ENCODE measurements around the gene SYNGR3. TPM values are rescaled to one million over a fixed set of nuclear protein-coding genes. Genes with fewer than 3 reads are reported as not detected.

The SYNGR3 gene
- total and polyA plus RNA-seq, 11 donors = 0.19 to 2.7 (median 0.86) TPM

GRCh38 chr16:1997494-1998359, 8.0 kb downstream of the SYNGR3 start:
- H3K36me3 ChIP-seq = peaks cover 0 to 64% (median 61%) of the 10 kb centered on the region in 9 donors
- ATAC-seq = no peak

GRCh38 chr16:1998360-1998835, 8.6 kb downstream of the SYNGR3 start:
- 93 to 97% (median 94%) methylated on average over 19 to 27 of the region's 27 CpGs for WGBS, 4 donors
- no peak overlapping the region for H3K4me3 ChIP-seq
- DNase-seq (no peak), ATAC-seq (no peak)
- no peaks in the 10 kb centered on the region for H3K27me3 ChIP-seq
- no peak for TF ChIP-seq CTCF (IDR thresholded peaks at IDR 0.05)
- no peak for TF ChIP-seq POLR2A (IDR thresholded peaks at IDR 0.05)
- intact Hi-C loops (cut with DNase I) = loop anchor here in 1 of 10 donors (10.0 kb wide), 1 partner anchor 134 kb away; no protein-coding TSS in a partner anchor
- H3K4me1 ChIP-seq = peaks cover 0 to 12% (median under 1%) of the 10 kb centered on the region in 12 donors
- H3K9me3 ChIP-seq = no peaks in the 10 kb centered on the region
- H3K36me3 ChIP-seq = peaks cover 0 to 71% (median 63%) of the 10 kb centered on the region in 9 donors
- H3K27ac ChIP-seq = no peak overlapping the region

More at GRCh38 chr16:1997494-1998359, 8.0 kb downstream of the SYNGR3 start:
- Histone ChIP-seq H3K27me3 (no peaks in the 10 kb centered on the region), H3K4me3 (no peak overlapping the region), H3K27ac (peak overlapping the region in 2 of 12 donors; percentile 17 to 43), H3K4me1 (peaks cover 0 to 11% (median 0%) of the 10 kb centered on the region in 12 donors), H3K9me3 (no peaks in the 10 kb centered on the region)
- no peak for TF ChIP-seq POLR2A (IDR thresholded peaks at IDR 0.05)
- TF ChIP-seq CTCF (IDR thresholded peaks at IDR 0.05) = no peak
- no peak for DNase-seq
- WGBS, 4 donors = 89 to 91% (median 90%) methylated on average over 25 to 26 of the region's 26 CpGs
- intact Hi-C loops (cut with DNase I) = loop anchor here in 1 of 10 donors (10.0 kb wide), 1 partner anchor 133 kb away; no protein-coding TSS in a partner anchor

GRCh38 chr16:1998852-1999801, 9.4 kb downstream of the SYNGR3 start:
- WGBS, 4 donors = 83 to 95% (median 93%) methylated on average over 19 to 39 of the region's 39 CpGs
- ATAC-seq = no peak
- intact Hi-C loops (cut with DNase I) = loop anchor here in 1 of 10 donors (10.0 kb wide), 1 partner anchor 134 kb away; no protein-coding TSS in a partner anchor
- Histone ChIP-seq H3K4me3 (no peak overlapping the region), H3K4me1 (peaks cover 0 to 19% (median 8%) of the 10 kb centered on the region in 12 donors), H3K36me3 (peaks cover 0 to 72% (median 63%) of the 10 kb centered on the region in 9 donors), H3K27ac (no peak overlapping the region), H3K27me3 (no peaks in the 10 kb centered on the region), H3K9me3 (no peaks in the 10 kb centered on the region)
- peak in 1 of 5 donors; percentile 62 for DNase-seq
- TF ChIP-seq CTCF (IDR thresholded peaks at IDR 0.05) (no peak), POLR2A (IDR thresholded peaks at IDR 0.05) (no peak)
